Cardiac muscle cell (in vitro differentiated cells and primary cell): ENCODE results near the gene CUBN. TPM values are rescaled to one million over a fixed set of nuclear protein-coding genes. Genes with fewer than 3 reads are reported as not detected.

Experiments
- DNase-seq, 2 donors: peaks; one replicate each; pipeline versions ENCODE4 v3.0.0 to v3.0.0-alpha.2; 2010 to 2017; ENCODE audit warnings: low read depth in 1 of 2, low spot score in 1 of 2
- H3K27ac ChIP-seq: fragments of 200-600 bp; sonication (generic); 2 replicates; pipeline ENCODE4 v1.5.1; 2016
- H3K27me3 ChIP-seq: fragments of 200-600 bp; sonication (generic); 2 replicates; pipeline ENCODE4 v1.6.0; 2016; ENCODE audit warnings: control low read depth
- H3K36me3 ChIP-seq: fragments of 200-600 bp; sonication (generic); 2 replicates; pipeline ENCODE4 v1.5.1; 2016; ENCODE audit warnings: control low read depth
- H3K4me1 ChIP-seq: fragments of 200-600 bp; sonication (generic); 2 replicates; pipeline ENCODE4 v1.8.1; 2017; ENCODE audit warnings: low read depth, mild to moderate bottlenecking, mixed run types
- H3K4me3 ChIP-seq: fragments of 200-600 bp; sonication (generic); 2 replicates; pipeline ENCODE4 v1.5.1; 2016; ENCODE audit warnings: mild to moderate bottlenecking
- H3K9me3 ChIP-seq: fragments of 200-600 bp; sonication (generic); 2 replicates; pipeline ENCODE4 v1.5.1; 2017; ENCODE audit warnings: low read depth, mild to moderate bottlenecking, control low read depth
- CTCF ChIP-seq: IDR thresholded peaks from 2 replicates; pipeline ENCODE4 v1.5.1; 2012; ENCODE audit warnings: low read depth, mild to moderate bottlenecking, low read length
- polyA plus RNA-seq: library from polyadenylated mRNA; unstranded; fragments of >200 nt; fragmentation: Nextera tagmentation; extraction: Ambion mirVana; gene quantifications from 2 replicates; pipeline ENCODE4 v1.2.1, GENCODE V29; 2016
- total RNA-seq: library from RNA; depleted of rRNA; stranded (reverse); fragments of >200 nt; gene quantifications from 2 replicates; pipeline ENCODE4 v1.2.3, GENCODE V29; 2016

Gene CUBN
- total and polyA plus RNA-seq, 2 experiments from 2014 or later, result 0.79 to 2.7 TPM

DNA sequence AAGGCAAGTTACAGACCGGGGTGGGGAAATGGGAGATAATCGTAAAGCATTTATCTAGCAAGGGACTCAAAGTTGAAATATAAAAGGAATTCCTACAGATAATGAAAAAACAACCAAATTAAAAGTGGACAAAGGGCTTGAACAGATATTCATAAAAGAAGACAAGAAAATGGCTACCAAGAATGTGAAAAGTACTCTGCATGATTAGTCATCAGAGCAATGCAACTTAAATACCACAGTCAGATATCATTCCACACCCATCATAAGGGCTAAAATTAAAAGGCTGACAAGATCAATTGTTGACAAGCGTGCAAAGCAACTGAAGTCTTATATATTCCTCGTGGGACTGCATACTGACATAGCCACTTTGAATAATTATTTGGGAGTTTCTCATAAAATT is 187.7 kb downstream of the CUBN start:
- Histone ChIP-seq H3K9me3 (no peaks in the 10 kb centered on the region), H3K27ac (no peak overlapping the region), H3K27me3 (no peaks in the 10 kb centered on the region), H3K36me3 (no peaks in the 10 kb centered on the region), H3K4me3 (no peak overlapping the region), H3K4me1 (peaks cover 15% of the 10 kb centered on the region)
- DNase-seq, result no peak
- TF ChIP-seq CTCF, result no peak

GRCh38 chr10:16941067-16941466 is 188.5 kb downstream of the CUBN start:
- Histone ChIP-seq H3K4me3 (no peak overlapping the region), H3K27ac (no peak overlapping the region), H3K36me3 (no peaks in the 10 kb centered on the region), H3K4me1 (peaks cover 14% of the 10 kb centered on the region), H3K9me3 (no peaks in the 10 kb centered on the region), H3K27me3 (no peaks in the 10 kb centered on the region)
- TF ChIP-seq CTCF, result no peak
- DNase-seq, result no peak

DNA sequence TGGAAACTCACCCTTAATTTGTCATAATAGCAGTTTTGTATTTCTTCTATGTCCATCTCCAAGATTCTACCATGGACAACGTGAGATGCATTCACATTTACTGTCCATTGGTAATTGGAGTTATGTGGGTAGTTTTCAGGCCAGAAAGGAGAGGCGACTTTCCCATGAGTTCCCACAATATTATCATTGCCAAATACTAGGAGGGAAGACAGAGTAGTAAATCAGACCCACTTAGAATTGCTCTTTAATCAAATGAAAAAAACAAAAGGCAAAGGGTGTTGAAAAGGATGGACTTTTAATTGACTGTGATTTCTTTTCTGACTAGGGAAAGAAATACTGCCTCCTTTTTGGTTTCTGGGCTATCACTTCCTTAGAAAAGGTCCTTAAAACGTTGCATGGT is 190.7 kb downstream of the CUBN start:
- Histone ChIP-seq H3K4me3 (no peak overlapping the region), H3K36me3 (no peaks in the 10 kb centered on the region), H3K27me3 (no peaks in the 10 kb centered on the region), H3K9me3 (no peaks in the 10 kb centered on the region), H3K4me1 (no peaks in the 10 kb centered on the region), H3K27ac (no peak overlapping the region)
- no peak for DNase-seq
- no peak for TF ChIP-seq CTCF

- no peak for DNase-seq
- Histone ChIP-seq H3K36me3 (no peaks in the 10 kb centered on the region), H3K27ac (no peak overlapping the region), H3K4me1 (peaks cover 3% of the 10 kb centered on the region), H3K9me3 (no peaks in the 10 kb centered on the region), H3K27me3 (no peaks in the 10 kb centered on the region), H3K4me3 (no peak overlapping the region)
- no peak for TF ChIP-seq CTCF
These were observed 195.2 kb downstream of the CUBN start for GRCh38 chr10:16934461-16934860.

DNA sequence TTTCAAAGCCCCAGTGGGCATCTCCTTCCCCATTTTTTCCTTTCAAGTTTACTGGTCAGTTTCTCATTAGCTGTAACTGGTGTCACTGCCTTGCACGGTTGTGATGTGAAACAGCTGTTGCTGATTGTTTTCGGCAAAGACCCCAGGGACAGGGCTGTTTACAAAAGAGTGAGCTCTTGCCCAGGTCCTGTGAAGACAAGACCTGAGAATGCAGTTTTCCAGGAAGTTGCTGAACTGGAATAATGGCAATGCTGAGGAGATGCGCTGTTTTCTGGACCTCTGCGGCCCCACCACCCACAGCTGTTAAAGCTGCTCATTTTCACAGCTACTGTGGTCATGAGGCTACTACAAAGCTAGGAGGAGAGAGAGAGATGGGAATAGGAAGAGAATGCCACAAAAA is 195.8 kb downstream of the CUBN start:
- Histone ChIP-seq H3K4me3 (no peak overlapping the region), H3K4me1 (peaks cover 10% of the 10 kb centered on the region), H3K27ac (no peak overlapping the region), H3K36me3 (no peaks in the 10 kb centered on the region), H3K27me3 (no peaks in the 10 kb centered on the region), H3K9me3 (no peaks in the 10 kb centered on the region)
- peak in 1 of 2 donors; percentile 40 for DNase-seq
- TF ChIP-seq CTCF, result no peak

- H3K27ac ChIP-seq, result no peak overlapping the region
- no peaks in the 10 kb centered on the region for H3K27me3 ChIP-seq
- H3K36me3 ChIP-seq, result no peaks in the 10 kb centered on the region
- H3K9me3 ChIP-seq, result no peaks in the 10 kb centered on the region
- H3K4me1 ChIP-seq, result peaks cover 13% of the 10 kb centered on the region
- no peak for DNase-seq
- TF ChIP-seq CTCF, result no peak
- no peak overlapping the region for H3K4me3 ChIP-seq
These were observed 197.7 kb downstream of the CUBN start for GRCh38 chr10:16931930-16932329.
